ENCODE data around the gene TMEM9B.
"Not testable (repeated sequence)": the region's sequence is repeated elsewhere in the genome, so short reads cannot be mapped to it uniquely, and the experiment has no call there.

The TMEM9B gene

GRCh38 chr11:8964324-8965320 lies at the start of gene TMEM9B:
Gene TMEM9B, minus strand, starts transcription at chr11:8964442. Its CDS starts 129 bp downstream, at chr11:8964313.
- DNase-seq (ENCODE audit: low spot score), result peak; percentile 86

- no peak for DNase-seq (ENCODE audit: low spot score)
Measured at GRCh38 chr11:9013373-9013772, 49.1 kb upstream of the TMEM9B start.

GRCh38 chr11:9009538-9009937 lies 45.3 kb upstream of the TMEM9B start:
- not testable (repeated sequence) for DNase-seq (ENCODE audit: low spot score)

GRCh38 chr11:9008661-9009060 lies 44.4 kb upstream of the TMEM9B start:
- no peak for DNase-seq (ENCODE audit: low spot score)

GRCh38 chr11:9008011-9008550 lies 43.8 kb upstream of the TMEM9B start:
- no peak for DNase-seq (ENCODE audit: low spot score)

- no peak for DNase-seq (ENCODE audit: low spot score)
Measured at GRCh38 chr11:9005087-9005486, 40.8 kb upstream of the TMEM9B start.

- no peak for DNase-seq (ENCODE audit: low spot score)
Measured at GRCh38 chr11:9004183-9004926, 40.1 kb upstream of the TMEM9B start.

- no peak for DNase-seq (ENCODE audit: low spot score)
Measured at GRCh38 chr11:9003573-9004182, 39.4 kb upstream of the TMEM9B start, which contains the start of gene NRIP3. Gene NRIP3, minus strand, starts transcription at chr11:9004001. Its CDS starts 66 bp downstream, at chr11:9003935.

- no peak for DNase-seq (ENCODE audit: low spot score)
Measured at GRCh38 chr11:9002920-9003572, 38.8 kb upstream of the TMEM9B start.

- no peak for DNase-seq (ENCODE audit: low spot score)
Measured at GRCh38 chr11:9001736-9002135, 37.5 kb upstream of the TMEM9B start.

- no peak for DNase-seq (ENCODE audit: low spot score)
Measured at GRCh38 chr11:8998017-8998416, 33.8 kb upstream of the TMEM9B start.

GRCh38 chr11:8997451-8997850 lies 33.2 kb upstream of the TMEM9B start:
- no peak for DNase-seq (ENCODE audit: low spot score)

- no peak for DNase-seq (ENCODE audit: low spot score)
Measured at GRCh38 chr11:8989453-8989852, 25.2 kb upstream of the TMEM9B start.

- DNase-seq (ENCODE audit: low spot score), result no peak
Measured at GRCh38 chr11:8988329-8989234, 24.3 kb upstream of the TMEM9B start.

GRCh38 chr11:8987446-8987845 lies 23.2 kb upstream of the TMEM9B start:
- no peak for DNase-seq (ENCODE audit: low spot score)

GRCh38 chr11:8986772-8987171 lies 22.5 kb upstream of the TMEM9B start:
- not testable (repeated sequence) for DNase-seq (ENCODE audit: low spot score)

GRCh38 chr11:8985462-8985861 lies 21.2 kb upstream of the TMEM9B start:
- no peak for DNase-seq (ENCODE audit: low spot score)

- no peak for DNase-seq (ENCODE audit: low spot score)
Measured at GRCh38 chr11:8983552-8983951, 19.3 kb upstream of the TMEM9B start.

- no peak for DNase-seq (ENCODE audit: low spot score)
Measured at GRCh38 chr11:8980485-8980884, 16.2 kb upstream of the TMEM9B start.

GRCh38 chr11:8979365-8979764 lies 15.1 kb upstream of the TMEM9B start:
- not testable (repeated sequence) for DNase-seq (ENCODE audit: low spot score)
